Activated CD8-positive, alpha-beta memory T cell treated with anti-CD3 and anti-CD28 coated beads, Interleukin-2, amount 50 U/mL, for 1 hour (primary cell): Measurements from ENCODE around the gene SNX25.

Experiments
- DNase-seq: peaks from one replicate; pipeline ENCODE4 v3.0.0-alpha.2; 2020; ENCODE audit errors: extremely low read depth

SNX25 gene

DNA sequence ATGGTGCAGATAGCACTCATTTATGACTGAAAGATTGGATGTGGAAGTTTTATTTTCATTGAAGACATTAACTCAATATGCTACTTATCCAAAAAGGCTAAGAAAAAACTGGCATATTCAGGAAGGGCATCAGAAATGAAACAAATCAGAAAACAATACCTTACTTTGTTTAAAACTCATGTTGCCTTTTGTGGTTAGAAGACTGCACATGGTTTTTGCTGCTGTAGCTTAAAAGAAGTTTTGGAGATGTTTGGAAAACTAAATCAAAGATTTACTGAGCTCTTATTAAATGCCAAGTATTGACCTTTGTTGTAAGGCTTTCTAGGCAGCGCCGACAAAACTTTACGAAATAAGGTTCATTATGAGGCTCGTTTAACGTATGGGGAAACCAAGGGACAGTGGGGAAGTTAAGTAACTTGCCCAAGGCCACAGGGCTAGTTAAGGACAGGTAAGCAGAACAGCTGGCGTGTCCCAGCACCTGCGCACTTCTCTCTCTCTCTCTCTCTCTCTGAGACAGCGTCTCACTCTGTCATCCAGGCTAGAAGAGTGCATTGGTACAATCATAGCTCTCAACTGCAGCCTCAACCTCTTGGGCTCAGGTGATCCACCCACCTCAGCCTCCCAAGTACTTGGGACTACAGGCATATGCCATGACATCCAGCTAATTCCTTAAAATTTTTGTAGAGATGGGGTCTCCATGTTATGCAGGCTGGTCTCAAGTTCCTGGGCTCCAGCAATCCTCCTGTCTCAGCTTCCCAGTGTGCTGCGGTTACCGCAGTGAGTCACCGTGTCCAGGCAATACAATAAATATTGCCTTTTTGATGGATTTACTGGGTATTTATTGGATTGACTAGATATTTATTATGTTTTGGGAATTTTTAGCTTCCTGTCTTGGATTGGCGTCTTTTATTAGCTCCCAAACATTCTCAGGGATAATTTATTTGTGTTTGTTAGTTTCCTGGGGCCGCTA lies 170.2 kb downstream of the SNX25 start:
- DNase-seq, result no peak

DNA sequence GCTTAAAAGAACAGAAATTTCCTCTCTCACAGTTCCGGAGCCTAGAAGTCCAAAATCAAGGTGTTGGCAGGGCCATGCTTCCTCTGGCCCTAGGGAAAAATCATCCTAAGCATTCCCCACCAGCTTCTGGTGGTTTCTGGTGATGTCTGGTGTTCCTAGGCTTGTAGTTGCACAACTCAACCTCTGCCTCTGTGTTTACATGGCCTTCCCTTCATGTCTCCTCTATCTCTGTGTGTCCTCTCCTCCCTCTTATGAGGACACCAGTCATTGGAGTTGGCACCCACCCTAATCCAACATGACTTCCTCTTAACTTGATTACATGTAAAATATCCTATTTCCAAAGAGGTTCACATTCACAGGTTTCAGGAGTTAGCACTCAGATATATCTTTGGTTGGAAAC lies 170.9 kb downstream of the SNX25 start:
- no peak for DNase-seq

- DNase-seq, result no peak
Observed at GRCh38 chr4:185381288-185382196, 172.1 kb downstream of the SNX25 start.

GRCh38 chr4:185382754-185383153 lies 173.4 kb downstream of the SNX25 start:
- no peak for DNase-seq

DNA sequence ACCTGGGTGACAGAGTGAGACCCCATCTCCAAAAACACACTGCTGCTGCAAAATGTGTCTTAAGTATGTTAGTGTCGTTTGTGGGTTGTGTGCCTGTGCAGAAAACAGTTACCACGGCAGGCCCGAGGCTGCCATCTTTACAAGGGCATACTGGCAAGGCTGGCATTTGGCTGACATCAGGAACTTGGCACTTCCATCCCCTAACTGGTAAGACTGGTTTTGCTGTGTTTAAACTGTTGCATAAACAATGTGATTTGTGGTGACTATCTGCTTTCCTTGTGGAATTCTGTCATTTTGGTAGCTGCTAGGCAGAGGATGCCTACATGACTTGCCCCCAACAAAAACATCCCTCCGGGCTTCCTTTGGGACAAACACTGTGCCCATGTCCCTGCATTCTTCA lies 174.1 kb downstream of the SNX25 start:
- no peak for DNase-seq

DNA sequence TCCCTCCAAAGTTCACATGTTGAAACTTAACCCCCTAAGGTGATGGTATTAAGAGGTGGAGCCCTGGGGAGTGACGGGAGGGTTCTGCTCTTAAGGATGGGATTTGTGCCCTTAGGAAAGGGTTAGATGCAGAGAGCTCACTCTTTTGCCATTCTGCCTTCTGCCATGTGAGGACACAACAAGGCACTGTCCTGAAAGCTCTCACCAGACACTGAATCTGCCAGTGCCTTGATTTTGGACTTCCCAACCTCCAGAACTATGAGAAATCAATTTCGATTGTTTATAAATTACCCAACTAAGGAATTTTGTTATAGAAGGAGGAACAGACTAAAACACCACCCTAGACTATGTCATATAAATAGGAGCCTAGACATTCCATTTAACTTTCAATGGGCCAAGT lies 174.7 kb downstream of the SNX25 start:
- no peak for DNase-seq

GRCh38 chr4:185384930-185385331 lies 175.5 kb downstream of the SNX25 start:
- DNase-seq, result no peak

DNA sequence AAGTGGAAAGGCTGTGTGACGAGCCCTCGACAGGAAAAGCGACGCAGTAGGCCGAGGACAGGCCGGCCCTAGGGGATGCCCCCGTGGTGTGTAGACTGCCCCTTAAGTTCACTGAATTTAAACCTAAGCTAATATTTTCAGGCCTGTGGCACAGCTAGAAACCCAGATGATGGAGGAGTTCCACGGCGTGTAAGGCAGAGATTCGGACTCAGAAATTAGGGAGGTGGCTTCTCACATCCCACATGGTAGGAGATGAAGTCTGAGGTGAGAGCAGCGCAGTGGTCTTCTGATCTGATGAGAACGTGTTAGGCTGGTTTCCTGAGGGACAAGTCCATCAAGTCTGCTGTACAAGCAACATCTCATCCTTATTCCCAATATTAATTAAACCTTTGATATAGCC lies 178.6 kb downstream of the SNX25 start:
- DNase-seq, result no peak

DNA sequence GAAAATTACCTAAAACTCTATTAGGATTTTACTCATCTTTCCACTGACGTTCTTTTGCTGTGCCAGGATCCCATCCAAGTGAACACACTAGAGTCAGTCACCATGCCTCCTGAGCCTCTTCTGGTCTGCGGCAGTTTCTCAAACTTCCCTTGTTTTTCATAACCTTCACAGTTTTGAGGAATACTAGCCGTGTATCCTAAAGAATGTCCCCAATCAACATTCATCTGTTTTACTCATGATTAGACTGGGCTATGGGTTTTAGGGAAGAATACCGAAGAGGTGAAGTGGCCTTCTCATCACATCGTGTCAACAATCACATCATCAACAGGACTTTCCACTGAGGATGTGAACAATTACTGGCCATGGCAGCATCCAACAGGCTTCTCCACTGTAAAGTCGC lies 181.5 kb downstream of the SNX25 start:
- DNase-seq, result no peak

DNA sequence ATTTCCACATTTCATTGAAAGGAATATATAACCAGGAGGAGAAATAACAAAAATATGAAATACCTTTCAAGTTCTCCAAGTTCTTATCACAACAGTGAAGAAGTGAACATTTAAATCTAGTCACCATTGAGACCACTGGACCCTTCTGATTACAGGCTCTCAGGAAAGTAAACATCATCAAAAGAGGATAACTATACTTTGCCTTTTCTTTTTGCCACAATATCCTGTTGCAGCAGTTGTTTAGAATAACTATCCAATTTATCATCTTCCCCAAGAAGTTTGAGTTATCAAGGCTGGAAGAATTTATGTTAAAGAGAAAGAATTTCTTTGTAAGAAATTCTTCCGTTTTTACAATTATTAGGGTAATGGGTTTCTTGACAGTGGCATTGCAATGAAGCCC lies 182.8 kb downstream of the SNX25 start:
- no peak for DNase-seq

- no peak for DNase-seq
Observed at GRCh38 chr4:185394568-185395237, 185.3 kb downstream of the SNX25 start.

DNA sequence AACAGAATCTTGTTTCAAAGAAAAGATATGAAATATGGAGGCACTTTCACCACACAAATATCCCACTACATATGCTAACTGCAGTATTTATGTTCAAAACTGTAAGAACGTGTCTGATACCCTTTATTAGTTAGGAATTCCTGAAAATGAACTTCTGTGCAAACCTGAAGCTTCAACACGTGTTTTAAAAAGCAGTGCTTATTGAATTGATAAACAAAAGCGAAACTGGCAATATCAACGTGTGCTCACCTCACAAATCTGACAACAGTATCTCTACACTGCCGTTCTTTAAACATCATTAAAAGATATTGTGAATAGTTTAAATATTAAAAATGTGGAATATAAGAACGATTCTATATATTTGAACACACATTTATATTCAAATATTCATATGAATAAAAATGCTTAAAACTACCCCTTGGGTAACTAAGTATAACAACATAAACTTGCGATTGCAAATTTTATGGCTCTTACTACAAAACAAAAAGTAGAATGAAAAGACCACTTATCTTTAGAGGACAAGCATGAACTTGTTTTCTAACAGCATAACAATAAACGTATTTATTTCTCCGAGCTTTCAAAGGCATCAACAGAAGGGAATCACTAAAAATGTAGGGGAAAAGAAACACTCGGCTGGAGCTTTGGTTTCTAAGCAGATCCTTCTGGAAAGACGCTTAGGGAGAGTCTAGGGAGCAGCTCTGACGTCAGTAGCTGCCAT lies 186.0 kb downstream of the SNX25 start, which contains the start of gene LRP2BP:
Gene LRP2BP (minus strand): TSS at position 687 of the 718 bp plus-strand sequence. CDS start 17,738 bp downstream, outside the sequence.
- DNase-seq, result no peak

GRCh38 chr4:185395956-185396723 lies 186.7 kb downstream of the SNX25 start:
- DNase-seq, result peak; percentile 65

GRCh38 chr4:185396724-185397385 lies 187.5 kb downstream of the SNX25 start, which contains the start of gene ANKRD37:
TSS of gene ANKRD37 (plus strand) at chr4:185396841. CDS start at chr4:185396924, 83 bp downstream.
- DNase-seq, result no peak

- no peak for DNase-seq
Observed at GRCh38 chr4:185398618-185399017, 189.2 kb downstream of the SNX25 start.

DNA sequence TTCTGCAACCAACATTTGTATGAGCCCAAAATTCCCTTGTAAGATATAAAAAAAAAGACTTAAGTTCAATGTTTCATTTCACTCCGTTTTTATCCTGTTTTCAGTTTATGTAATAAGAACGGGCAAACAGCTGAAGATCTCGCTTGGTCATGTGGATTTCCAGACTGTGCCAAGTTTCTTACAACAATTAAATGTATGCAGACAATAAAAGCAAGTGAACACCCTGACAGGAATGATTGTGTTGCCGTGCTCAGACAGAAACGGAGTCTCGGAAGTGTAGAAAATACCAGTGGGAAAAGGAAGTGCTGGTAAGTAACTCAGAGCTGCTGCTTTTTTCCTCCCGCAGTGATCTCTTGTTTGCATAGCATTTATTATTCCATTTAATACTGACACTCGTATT lies 190.1 kb downstream of the SNX25 start:
- DNase-seq, result no peak

GRCh38 chr4:185404031-185404430 lies 194.6 kb downstream of the SNX25 start:
- no peak for DNase-seq

GRCh38 chr4:185405296-185405999 lies 196.1 kb downstream of the SNX25 start:
- no peak for DNase-seq

GRCh38 chr4:185408432-185408831 lies 199.0 kb downstream of the SNX25 start:
- DNase-seq, result no peak
